Keratinocyte (primary cell): ENCODE results near the gene TSPEAR. TPM values are rescaled to one million over a fixed set of nuclear protein-coding genes. Genes with fewer than 3 reads are reported as not detected.

Experiments used
- DNase-seq: peaks from one replicate; pipeline ENCODE4 v3.0.0-alpha.2; 2011; ENCODE audit warnings: low read depth, missing footprints, low spot score
- FAIRE-seq: peaks from 2 replicates; lab custom pipeline; 2011; peaks lifted over from hg19 to GRCh38; lab: Jason Lieb, UNC
- H2AFZ ChIP-seq: 2 replicates; pipeline ENCODE4 v1.6.0; 2012; ENCODE audit warnings: low read length, control low read depth, inconsistent platforms; ENCODE audit not compliant: control insufficient read depth
- H3K27ac ChIP-seq: 2 replicates; pipeline ENCODE4 v1.5.1; 2011; ENCODE audit warnings: low read length; ENCODE audit not compliant: control insufficient read depth, insufficient read depth
- H3K27me3 ChIP-seq: 3 replicates; pipeline ENCODE4 v1.6.0; 2011; ENCODE audit warnings: low read length; ENCODE audit not compliant: control insufficient read depth, insufficient read depth; ENCODE audit errors: extremely low read depth
- H3K36me3 ChIP-seq, 2 experiments: 2 replicates in 1 of 2; 3 replicates in 1 of 2; pipeline ENCODE4 v1.5.1; 2011; ENCODE audit warnings: low read length in 2 of 2, mild to moderate bottlenecking in 1 of 2; ENCODE audit not compliant: control insufficient read depth in 2 of 2, insufficient read depth in 2 of 2; ENCODE audit errors: extremely low read depth in 1 of 2
- H3K4me1 ChIP-seq: 3 replicates; pipeline ENCODE4 v1.5.1; 2011; ENCODE audit warnings: low read length; ENCODE audit not compliant: control insufficient read depth, insufficient read depth; ENCODE audit errors: extremely low read depth
- H3K4me2 ChIP-seq: 3 replicates; pipeline ENCODE4 v1.6.0; 2011; ENCODE audit warnings: low read depth, low read length; ENCODE audit not compliant: control insufficient read depth, insufficient read depth; ENCODE audit errors: extremely low read depth
- H3K4me3 ChIP-seq, 3 experiments: fragments of 200-600 bp in 1 of 3; sonication (generic) in 1 of 3; 2 replicates in 2 of 3; 3 replicates in 1 of 3; pipeline ENCODE4 v1.5.1; 2011 to 2016; ENCODE audit warnings: low read length in 3 of 3, mild to moderate bottlenecking in 3 of 3, control low read depth in 2 of 3, inconsistent platforms in 1 of 3, low read depth in 1 of 3, mixed read lengths in 1 of 3, mixed run types in 1 of 3, moderate library complexity in 1 of 3; ENCODE audit not compliant: control insufficient read depth in 2 of 3, insufficient read depth in 2 of 3; ENCODE audit errors: extremely low read depth in 1 of 3
- H3K79me2 ChIP-seq: 2 replicates; pipeline ENCODE4 v1.6.0; 2012; ENCODE audit warnings: low read length; ENCODE audit not compliant: control insufficient read depth, insufficient read depth
- H3K9ac ChIP-seq: 3 replicates; pipeline ENCODE4 v1.6.0; 2011; ENCODE audit warnings: low read length; ENCODE audit not compliant: control insufficient read depth, insufficient read depth; ENCODE audit errors: extremely low read depth
- H3K9me1 ChIP-seq: 3 replicates; pipeline ENCODE4 v1.6.0; 2011; ENCODE audit warnings: low read length; ENCODE audit not compliant: control insufficient read depth, insufficient read depth; ENCODE audit errors: extremely low read depth
- H3K9me3 ChIP-seq: 2 replicates; pipeline ENCODE4 v1.5.1; 2012; ENCODE audit warnings: low read depth, low read length; ENCODE audit not compliant: control insufficient read depth
- H4K20me1 ChIP-seq: 3 replicates; pipeline ENCODE4 v1.6.0; 2011; ENCODE audit warnings: low read length; ENCODE audit not compliant: control insufficient read depth, insufficient read depth; ENCODE audit errors: extremely low read depth
- EZH2 ChIP-seq: IDR thresholded peaks from one replicate; pipeline ENCODE4 v1.6.1; 2012; ENCODE audit warnings: inconsistent platforms, mild to moderate bottlenecking, low read length, moderate library complexity
- dilution Hi-C: fragments of 300-500 bp; cut with MboI; formaldehyde crosslinking; loops from one replicate; pipeline ENCODE4 v1.7.0; 2020; ENCODE audit warnings: low sequenced_read_pairs; ENCODE audit not compliant: extremely low pct_ligation_motif_present
- polyA plus RNA-seq, 5 experiments: library from polyadenylated mRNA; depleted of rRNA in 3 of 5; stranded (reverse) in 3 of 5; stranded (forward) in 1 of 5; unstranded in 1 of 5; fragments of >200 nt; gene quantifications; 1 replicate in 1 of 5; 2 replicates in 3 of 5; 3 replicates in 1 of 5; pipeline versions ENCODE4 v1.2.1 to v1.2.3, GENCODE V29; 2011 to 2012; ENCODE audit warnings: missing spikeins in 2 of 5, low read depth in 1 of 5, low replicate concordance in 1 of 5
- TF ChIP-seq, protein P1 (sequence below), 3 experiments: IDR thresholded peaks in 1 of 3; conservative IDR thresholded peaks in 1 of 3; optimal IDR thresholded peaks in 1 of 3; 2 replicates in 2 of 3; 3 replicates in 1 of 3; pipeline versions ENCODE3 to v1.5.1; 2011; ENCODE audit warnings: low read length in 3 of 3, mild to moderate bottlenecking in 3 of 3, moderate library complexity in 2 of 3, control low read depth in 1 of 3, inconsistent platforms in 1 of 3; ENCODE audit not compliant: insufficient read depth in 2 of 3; ENCODE audit errors: extremely low read depth in 1 of 3

TSPEAR gene
- polyA plus RNA-seq, 1 donor (not counting 4 experiments of a cell fraction or from before 2014, with no cell fraction given) = 0.12 TPM

GRCh38 chr21:44603109-44603875, 108.1 kb downstream of the TSPEAR start:
- H3K79me2 ChIP-seq = no peaks in the 10 kb centered on the region
- dilution Hi-C loops = no loop called here
- no peak overlapping the region for H2AFZ ChIP-seq
- FAIRE-seq (no peak), DNase-seq (no peak)
- no peak overlapping the region for H3K27ac ChIP-seq
- H3K4me2 ChIP-seq = no peak overlapping the region
- H3K9ac ChIP-seq = no peak overlapping the region
- no peaks in the 10 kb centered on the region for H3K9me1 ChIP-seq
- TF ChIP-seq, protein P1, sequence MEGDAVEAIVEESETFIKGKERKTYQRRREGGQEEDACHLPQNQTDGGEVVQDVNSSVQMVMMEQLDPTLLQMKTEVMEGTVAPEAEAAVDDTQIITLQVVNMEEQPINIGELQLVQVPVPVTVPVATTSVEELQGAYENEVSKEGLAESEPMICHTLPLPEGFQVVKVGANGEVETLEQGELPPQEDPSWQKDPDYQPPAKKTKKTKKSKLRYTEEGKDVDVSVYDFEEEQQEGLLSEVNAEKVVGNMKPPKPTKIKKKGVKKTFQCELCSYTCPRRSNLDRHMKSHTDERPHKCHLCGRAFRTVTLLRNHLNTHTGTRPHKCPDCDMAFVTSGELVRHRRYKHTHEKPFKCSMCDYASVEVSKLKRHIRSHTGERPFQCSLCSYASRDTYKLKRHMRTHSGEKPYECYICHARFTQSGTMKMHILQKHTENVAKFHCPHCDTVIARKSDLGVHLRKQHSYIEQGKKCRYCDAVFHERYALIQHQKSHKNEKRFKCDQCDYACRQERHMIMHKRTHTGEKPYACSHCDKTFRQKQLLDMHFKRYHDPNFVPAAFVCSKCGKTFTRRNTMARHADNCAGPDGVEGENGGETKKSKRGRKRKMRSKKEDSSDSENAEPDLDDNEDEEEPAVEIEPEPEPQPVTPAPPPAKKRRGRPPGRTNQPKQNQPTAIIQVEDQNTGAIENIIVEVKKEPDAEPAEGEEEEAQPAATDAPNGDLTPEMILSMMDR (optimal IDR thresholded peaks at IDR 0.05 in 1 of 3, IDR thresholded peaks at IDR 0.05 in 1 of 3, conservative IDR thresholded peaks at IDR 0.05 in 1 of 3; ENCODE audit: extremely low read depth in 1 of 3, insufficient read depth in 2 of 3, low read length in 3 of 3) = no peak
- no peak for TF ChIP-seq EZH2
- H3K4me3 ChIP-seq = no peak overlapping the region
- no peaks in the 10 kb centered on the region for H3K36me3 ChIP-seq
- H3K4me1 ChIP-seq = no peaks in the 10 kb centered on the region
- no peaks in the 10 kb centered on the region for H4K20me1 ChIP-seq
- no peaks in the 10 kb centered on the region for H3K9me3 ChIP-seq
- peaks cover 2% of the 10 kb centered on the region for H3K27me3 ChIP-seq

- TF ChIP-seq, protein P1 (optimal IDR thresholded peaks at IDR 0.05 in 1 of 3, IDR thresholded peaks at IDR 0.05 in 1 of 3, conservative IDR thresholded peaks at IDR 0.05 in 1 of 3; ENCODE audit: extremely low read depth in 1 of 3, insufficient read depth in 2 of 3, low read length in 3 of 3) = no peak
- no peak for TF ChIP-seq EZH2
- no peaks in the 10 kb centered on the region for H3K36me3 ChIP-seq
- no peak overlapping the region for H3K27ac ChIP-seq
- DNase-seq = no peak
- no peak overlapping the region for H3K9ac ChIP-seq
- dilution Hi-C loops = no loop called here
- no peaks in the 10 kb centered on the region for H3K9me1 ChIP-seq
- peaks cover 2% of the 10 kb centered on the region for H3K4me1 ChIP-seq
- H2AFZ ChIP-seq = no peak overlapping the region
- H3K9me3 ChIP-seq = no peaks in the 10 kb centered on the region
- FAIRE-seq = no peak
- no peak overlapping the region for H3K4me3 ChIP-seq
- no peaks in the 10 kb centered on the region for H4K20me1 ChIP-seq
- no peaks in the 10 kb centered on the region for H3K79me2 ChIP-seq
- peaks cover 2% of the 10 kb centered on the region for H3K27me3 ChIP-seq
- no peak overlapping the region for H3K4me2 ChIP-seq
Observed at GRCh38 chr21:44602463-44602850, 108.9 kb downstream of the TSPEAR start.
